Thoracic aorta (tissue), 2 donors: Measurements from ENCODE around the gene SLC16A12. TPM values are rescaled to one million over a fixed set of nuclear protein-coding genes. Genes with fewer than 3 reads are reported as not detected.
"Not testable (repeated sequence)": the region's sequence is repeated elsewhere in the genome, so short reads cannot be mapped to it uniquely, and the experiment has no call there.

ENCODE experiments used
- ATAC-seq: fragments of 150-250 bp; one replicate; pipeline ENCODE4 v1.8.0; 2017; ENCODE audit warnings: low read depth; ENCODE audit not compliant: insufficient number of reproducible peaks, low FRiP score
- DNase-seq: peaks from one replicate; pipeline ENCODE4 v3.0.0-alpha.2; 2020; ENCODE audit warnings: low spot score
- H3K27ac ChIP-seq, 2 donors: fragments of 200-600 bp; sonication (generic); 1 replicate in 1 of 2; 2 replicates in 1 of 2; pipeline ENCODE4 v1.5.1; 2016; ENCODE audit warnings: mild to moderate bottlenecking in 2 of 2, moderate library complexity in 2 of 2
- H3K27me3 ChIP-seq: fragments of 200-600 bp; sonication (generic); replicated peaks from 2 replicates; pipeline ENCODE4 v1.6.0; 2016; ENCODE audit warnings: mild to moderate bottlenecking; ENCODE audit not compliant: insufficient read depth
- H3K36me3 ChIP-seq: fragments of 200-600 bp; sonication (generic); one replicate; pipeline ENCODE4 v1.5.1; 2016
- H3K4me1 ChIP-seq, 2 donors: fragments of 200-600 bp; sonication (generic); 1 replicate in 1 of 2; 2 replicates in 1 of 2; pipeline versions ENCODE4 v1.5.1 to v1.6.0; 2016; ENCODE audit warnings: low read depth in 2 of 2, mild to moderate bottlenecking in 1 of 2; ENCODE audit not compliant: control insufficient read depth in 1 of 2
- H3K4me3 ChIP-seq: fragments of 200-600 bp; sonication (generic); 2 replicates; pipeline ENCODE4 v1.5.1; 2016; ENCODE audit warnings: mild to moderate bottlenecking
- H3K9me3 ChIP-seq: fragments of 200-600 bp; sonication (generic); 2 replicates; pipeline ENCODE4 v1.5.1; 2016
- total RNA-seq, 2 donors: library from RNA; depleted of rRNA; stranded (reverse); fragments of >200 nt; gene quantifications; one replicate each; pipeline versions ENCODE4 v1.1.0 to v1.2.3, GENCODE V29; 2016
- TF ChIP-seq, protein P1 (sequence below): fragments of 200-600 bp; sonication (generic); IDR thresholded peaks from one replicate; pipeline ENCODE4 v1.5.1; 2019; ENCODE audit warnings: antibody characterized with exemption

Gene SLC16A12
- total RNA-seq, 2 donors from 2014 or later: 1.2 to 1.5 TPM

GRCh38 chr10:89454561-89455347, 80.6 kb downstream of the SLC16A12 start:
- ATAC-seq (no peak), DNase-seq (no peak)
- Histone ChIP-seq H3K27me3 (no peaks in the 10 kb centered on the region), H3K27ac (no peak overlapping the region), H3K4me1 (peaks cover 0 to 15% of the 10 kb centered on the region in 2 donors), H3K36me3 (no peaks in the 10 kb centered on the region), H3K4me3 (no peak overlapping the region), H3K9me3 (no peaks in the 10 kb centered on the region)
- TF ChIP-seq, protein P1, sequence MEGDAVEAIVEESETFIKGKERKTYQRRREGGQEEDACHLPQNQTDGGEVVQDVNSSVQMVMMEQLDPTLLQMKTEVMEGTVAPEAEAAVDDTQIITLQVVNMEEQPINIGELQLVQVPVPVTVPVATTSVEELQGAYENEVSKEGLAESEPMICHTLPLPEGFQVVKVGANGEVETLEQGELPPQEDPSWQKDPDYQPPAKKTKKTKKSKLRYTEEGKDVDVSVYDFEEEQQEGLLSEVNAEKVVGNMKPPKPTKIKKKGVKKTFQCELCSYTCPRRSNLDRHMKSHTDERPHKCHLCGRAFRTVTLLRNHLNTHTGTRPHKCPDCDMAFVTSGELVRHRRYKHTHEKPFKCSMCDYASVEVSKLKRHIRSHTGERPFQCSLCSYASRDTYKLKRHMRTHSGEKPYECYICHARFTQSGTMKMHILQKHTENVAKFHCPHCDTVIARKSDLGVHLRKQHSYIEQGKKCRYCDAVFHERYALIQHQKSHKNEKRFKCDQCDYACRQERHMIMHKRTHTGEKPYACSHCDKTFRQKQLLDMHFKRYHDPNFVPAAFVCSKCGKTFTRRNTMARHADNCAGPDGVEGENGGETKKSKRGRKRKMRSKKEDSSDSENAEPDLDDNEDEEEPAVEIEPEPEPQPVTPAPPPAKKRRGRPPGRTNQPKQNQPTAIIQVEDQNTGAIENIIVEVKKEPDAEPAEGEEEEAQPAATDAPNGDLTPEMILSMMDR: no peak

GRCh38 chr10:89452193-89452592, 83.2 kb downstream of the SLC16A12 start:
- Histone ChIP-seq H3K36me3 (no peaks in the 10 kb centered on the region), H3K27me3 (no peaks in the 10 kb centered on the region), H3K27ac (no peak overlapping the region), H3K9me3 (no peaks in the 10 kb centered on the region), H3K4me1 (no peaks in the 10 kb centered on the region), H3K4me3 (no peak overlapping the region)
- TF ChIP-seq, protein P1: no peak
- no peak for DNase-seq
- ATAC-seq: no peak

GRCh38 chr10:89450901-89451300, 84.5 kb downstream of the SLC16A12 start:
- Histone ChIP-seq H3K4me1 (no peaks in the 10 kb centered on the region), H3K27me3 (no peaks in the 10 kb centered on the region), H3K27ac (no peak overlapping the region), H3K36me3 (no peaks in the 10 kb centered on the region), H3K9me3 (no peaks in the 10 kb centered on the region), H3K4me3 (no peak overlapping the region)
- no peak for ATAC-seq
- DNase-seq: no peak
- TF ChIP-seq, protein P1: no peak

DNA sequence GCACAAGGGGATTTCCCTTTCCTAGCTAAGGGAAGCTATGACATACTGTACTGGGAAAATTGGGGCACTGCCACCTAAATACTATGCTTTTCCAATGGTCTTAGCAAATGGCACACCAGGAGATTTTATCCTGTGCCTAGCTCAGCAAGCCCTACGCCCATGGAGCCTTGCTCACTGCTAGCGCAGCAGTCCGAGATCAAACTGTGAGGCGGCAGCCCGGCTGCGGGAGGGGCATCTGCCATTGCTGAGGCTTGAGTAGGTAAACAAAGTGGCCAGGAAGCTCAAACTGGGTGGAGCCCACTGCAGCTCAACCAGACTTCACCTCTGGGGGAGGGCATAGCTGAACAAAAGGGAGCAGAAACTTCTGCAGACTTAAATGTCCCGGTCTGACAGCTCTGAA, 90.6 kb downstream of the SLC16A12 start:
- not testable (repeated sequence) for DNase-seq, H3K36me3 ChIP-seq, ATAC-seq, H3K27ac ChIP-seq, H3K4me3 ChIP-seq, H3K27me3 ChIP-seq, H3K4me1 ChIP-seq, H3K9me3 ChIP-seq

GRCh38 chr10:89442289-89442688, 93.1 kb downstream of the SLC16A12 start:
- Histone ChIP-seq H3K4me3 (no peak overlapping the region), H3K4me1 (no peaks in the 10 kb centered on the region), H3K27ac (no peak overlapping the region), H3K27me3 (no peaks in the 10 kb centered on the region), H3K9me3 (no peaks in the 10 kb centered on the region), H3K36me3 (no peaks in the 10 kb centered on the region)
- TF ChIP-seq, protein P1: no peak
- ATAC-seq (no peak), DNase-seq (no peak)
